Measurements from ENCODE around the gene CTSA. TPM values are rescaled to one million over a fixed set of nuclear protein-coding genes. Genes with fewer than 3 reads are reported as not detected.

CTSA gene
- total RNA-seq, 2 donors from 2014 or later: 83.8 to 116 TPM

DNA sequence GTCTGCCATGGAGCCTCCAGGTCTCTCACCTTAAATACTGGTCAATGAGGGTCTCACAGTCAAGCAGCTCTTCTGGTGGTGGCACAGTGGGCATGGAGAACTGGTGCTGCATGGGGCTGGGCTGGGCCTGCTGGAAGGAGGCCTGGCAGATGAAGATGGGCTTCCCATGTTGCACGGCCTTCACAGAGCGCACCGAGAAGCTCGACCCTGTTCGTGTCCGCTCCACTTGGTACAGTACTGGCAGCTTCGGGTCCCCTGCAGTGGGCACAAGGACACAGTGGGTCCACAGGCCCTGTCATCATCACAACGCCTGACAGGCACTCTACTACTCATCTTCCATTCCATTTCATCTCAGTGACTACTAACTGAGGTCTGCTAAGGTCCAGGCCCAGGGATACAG is 42.7 kb upstream of the CTSA start:
- Histone ChIP-seq H3K4me1 (peaks cover 0 to under 1% of the 10 kb centered on the region in 2 donors), H3K27me3 (no peaks in the 10 kb centered on the region), H3K9me3 (no peaks in the 10 kb centered on the region), H3K36me3 (peaks cover 53% of the 10 kb centered on the region), H3K4me3 (no peak overlapping the region), H3K27ac (no peak overlapping the region)
- TF ChIP-seq, protein P1, sequence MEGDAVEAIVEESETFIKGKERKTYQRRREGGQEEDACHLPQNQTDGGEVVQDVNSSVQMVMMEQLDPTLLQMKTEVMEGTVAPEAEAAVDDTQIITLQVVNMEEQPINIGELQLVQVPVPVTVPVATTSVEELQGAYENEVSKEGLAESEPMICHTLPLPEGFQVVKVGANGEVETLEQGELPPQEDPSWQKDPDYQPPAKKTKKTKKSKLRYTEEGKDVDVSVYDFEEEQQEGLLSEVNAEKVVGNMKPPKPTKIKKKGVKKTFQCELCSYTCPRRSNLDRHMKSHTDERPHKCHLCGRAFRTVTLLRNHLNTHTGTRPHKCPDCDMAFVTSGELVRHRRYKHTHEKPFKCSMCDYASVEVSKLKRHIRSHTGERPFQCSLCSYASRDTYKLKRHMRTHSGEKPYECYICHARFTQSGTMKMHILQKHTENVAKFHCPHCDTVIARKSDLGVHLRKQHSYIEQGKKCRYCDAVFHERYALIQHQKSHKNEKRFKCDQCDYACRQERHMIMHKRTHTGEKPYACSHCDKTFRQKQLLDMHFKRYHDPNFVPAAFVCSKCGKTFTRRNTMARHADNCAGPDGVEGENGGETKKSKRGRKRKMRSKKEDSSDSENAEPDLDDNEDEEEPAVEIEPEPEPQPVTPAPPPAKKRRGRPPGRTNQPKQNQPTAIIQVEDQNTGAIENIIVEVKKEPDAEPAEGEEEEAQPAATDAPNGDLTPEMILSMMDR (IDR thresholded peaks at IDR 0.05): no peak
- DNase-seq (ENCODE audit: low spot score): no peak

DNA sequence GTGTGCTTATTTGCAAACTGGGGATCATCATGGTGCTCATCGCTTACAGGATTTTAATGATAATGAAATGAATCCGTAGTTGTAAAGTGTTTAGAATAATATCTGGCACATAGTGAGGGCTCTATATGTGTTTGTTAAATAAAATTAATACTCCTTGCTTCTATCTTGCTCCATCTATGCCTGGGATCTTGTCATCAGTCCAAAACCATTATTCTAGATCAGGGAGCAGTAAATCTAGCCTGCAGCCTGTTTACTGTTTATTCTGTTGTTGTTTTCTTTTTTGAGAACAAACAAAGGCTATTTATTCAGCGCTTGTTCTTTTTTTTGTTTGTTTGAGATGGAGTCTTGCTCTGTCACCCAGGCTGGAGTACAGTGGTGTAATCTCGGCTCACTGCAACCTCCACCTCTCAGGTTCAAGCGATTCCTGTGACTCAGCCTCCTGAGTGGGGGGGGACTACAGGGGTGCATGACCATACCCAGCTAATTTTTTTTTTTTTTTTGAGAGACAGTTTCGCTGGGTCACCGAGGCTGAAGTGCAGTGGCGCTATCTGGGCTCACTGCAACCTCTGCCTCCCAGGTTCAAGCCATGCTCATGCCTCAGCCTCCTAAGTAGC is 42.1 kb upstream of the CTSA start:
- Histone ChIP-seq H3K27ac (no peak overlapping the region), H3K4me3 (no peak overlapping the region), H3K4me1 (no peaks in the 10 kb centered on the region), H3K36me3 (peaks cover 49% of the 10 kb centered on the region), H3K9me3 (no peaks in the 10 kb centered on the region), H3K27me3 (no peaks in the 10 kb centered on the region)
- DNase-seq (ENCODE audit: low spot score): no peak
- TF ChIP-seq, protein P1 (IDR thresholded peaks at IDR 0.05): no peak

DNA sequence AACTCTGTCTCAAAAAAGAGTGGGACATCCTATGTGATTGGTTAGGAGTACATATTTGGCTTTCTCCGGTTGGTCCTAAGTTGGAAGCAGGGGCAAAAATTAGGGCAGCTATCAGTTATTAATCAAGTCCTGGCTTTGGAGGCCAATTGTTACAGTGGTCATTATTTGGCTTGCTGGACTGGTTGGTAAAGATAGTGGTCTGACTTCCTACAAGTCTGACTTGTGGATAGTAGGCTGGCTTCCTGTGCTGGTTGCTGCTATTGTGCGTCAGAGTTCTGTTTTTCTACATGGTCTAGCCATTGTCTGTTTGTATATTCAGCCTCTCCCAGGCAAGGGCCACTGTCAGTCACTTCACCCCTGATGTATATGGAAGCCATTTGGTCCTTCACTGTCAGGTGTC is 40.9 kb upstream of the CTSA start:
- H3K27ac ChIP-seq: no peak overlapping the region
- H3K36me3 ChIP-seq: peaks cover 40% of the 10 kb centered on the region
- TF ChIP-seq, protein P1 (IDR thresholded peaks at IDR 0.05): no peak
- peaks cover 0 to 7% of the 10 kb centered on the region in 2 donors for H3K4me1 ChIP-seq
- no peak overlapping the region for H3K4me3 ChIP-seq
- no peaks in the 10 kb centered on the region for H3K27me3 ChIP-seq
- DNase-seq (ENCODE audit: low spot score): no peak
- no peaks in the 10 kb centered on the region for H3K9me3 ChIP-seq

GRCh38 chr20:45850926-45851325 is 40.2 kb upstream of the CTSA start:
- Histone ChIP-seq H3K27me3 (no peaks in the 10 kb centered on the region), H3K9me3 (no peaks in the 10 kb centered on the region), H3K4me3 (no peak overlapping the region), H3K4me1 (peaks cover 0 to 14% of the 10 kb centered on the region in 2 donors), H3K36me3 (peaks cover 33% of the 10 kb centered on the region), H3K27ac (peak overlapping the region in 1 of 2 donors; percentile 10)
- TF ChIP-seq, protein P1 (IDR thresholded peaks at IDR 0.05): no peak
- no peak for DNase-seq (ENCODE audit: low spot score)

DNA sequence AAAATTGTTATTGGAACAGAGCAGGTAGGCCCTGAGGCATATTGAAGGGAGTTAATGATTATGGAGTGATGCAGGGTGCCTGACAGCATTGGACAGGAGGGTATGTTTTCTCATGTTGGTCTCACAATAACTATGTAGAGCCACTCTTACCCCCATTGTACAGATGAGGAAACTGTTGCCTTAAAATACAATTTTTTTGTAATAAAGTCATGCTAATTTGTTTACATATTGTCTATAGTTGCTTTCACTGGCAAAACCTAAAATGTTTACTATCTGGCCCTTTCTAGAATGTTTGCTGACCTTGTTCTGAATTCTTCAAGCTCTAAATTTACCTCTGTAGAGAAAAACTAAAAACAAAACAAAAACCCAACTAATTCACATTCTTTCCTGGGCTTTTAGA is 39.6 kb upstream of the CTSA start:
- Histone ChIP-seq H3K9me3 (no peaks in the 10 kb centered on the region), H3K4me1 (peaks cover 0 to 20% of the 10 kb centered on the region in 2 donors), H3K4me3 (no peak overlapping the region), H3K36me3 (peaks cover 28% of the 10 kb centered on the region), H3K27me3 (no peaks in the 10 kb centered on the region), H3K27ac (peak overlapping the region in 1 of 2 donors; percentile 19)
- TF ChIP-seq, protein P1 (IDR thresholded peaks at IDR 0.05): no peak
- no peak for DNase-seq (ENCODE audit: low spot score)

- TF ChIP-seq, protein P1 (IDR thresholded peaks at IDR 0.05): no peak
- Histone ChIP-seq H3K4me3 (no peak overlapping the region), H3K27me3 (no peaks in the 10 kb centered on the region), H3K9me3 (no peaks in the 10 kb centered on the region), H3K4me1 (peaks cover 0 to 23% of the 10 kb centered on the region in 2 donors), H3K36me3 (peaks cover 19% of the 10 kb centered on the region), H3K27ac (no peak overlapping the region)
- DNase-seq (ENCODE audit: low spot score): no peak
These were observed 38.8 kb upstream of the CTSA start for GRCh38 chr20:45852326-45852725.
